IgD-negative memory B cell (primary cell): ENCODE measurements around the gene ZWILCH. TPM values are rescaled to one million over a fixed set of nuclear protein-coding genes. Genes with fewer than 3 reads are reported as not detected.
A peak's percentile ranks its signal among the peaks of the same experiment; 100 is the strongest.
"Not testable (repeated sequence)": the region's sequence is repeated elsewhere in the genome, so short reads cannot be mapped to it uniquely, and the experiment has no call there.

Source experiments
- H3K27ac Mint-ChIP-seq, 3 donors: one replicate each; pipeline ENCODE4 v1.8.0; 2020 to 2022; ENCODE audit warnings: mild to moderate bottlenecking in 3 of 3, mixed read lengths in 3 of 3, moderate library complexity in 1 of 3
- H3K27me3 Mint-ChIP-seq: one replicate; pipeline ENCODE4 v1.8.0; 2021; ENCODE audit warnings: mixed read lengths
- H3K36me3 Mint-ChIP-seq: one replicate; pipeline ENCODE4 v1.8.0; 2020; ENCODE audit warnings: mild to moderate bottlenecking, mixed read lengths
- H3K4me1 Mint-ChIP-seq, 3 donors: one replicate each; pipeline ENCODE4 v1.8.0; 2020 to 2022; ENCODE audit warnings: mixed read lengths in 3 of 3, mild to moderate bottlenecking in 1 of 3
- H3K4me3 Mint-ChIP-seq, 4 donors: one replicate each; pipeline ENCODE4 v1.8.0; 2020 to 2022; ENCODE audit warnings: mild to moderate bottlenecking in 4 of 4, mixed read lengths in 4 of 4, moderate library complexity in 3 of 4
- H3K9me3 Mint-ChIP-seq, 3 donors: one replicate each; pipeline ENCODE4 v1.8.0; 2020 to 2021; ENCODE audit warnings: mixed read lengths in 3 of 3, mild to moderate bottlenecking in 1 of 3
- polyA plus RNA-seq: library from polyadenylated mRNA; unstranded; fragments of 300-500 nt; fragmentation: Illumina TruSeq; gene quantifications from one replicate; pipeline ENCODE4 v1.2.3, GENCODE V29; 2021

ZWILCH gene
- polyA plus RNA-seq, 1 donor from 2014 or later: 8.0 TPM

DNA sequence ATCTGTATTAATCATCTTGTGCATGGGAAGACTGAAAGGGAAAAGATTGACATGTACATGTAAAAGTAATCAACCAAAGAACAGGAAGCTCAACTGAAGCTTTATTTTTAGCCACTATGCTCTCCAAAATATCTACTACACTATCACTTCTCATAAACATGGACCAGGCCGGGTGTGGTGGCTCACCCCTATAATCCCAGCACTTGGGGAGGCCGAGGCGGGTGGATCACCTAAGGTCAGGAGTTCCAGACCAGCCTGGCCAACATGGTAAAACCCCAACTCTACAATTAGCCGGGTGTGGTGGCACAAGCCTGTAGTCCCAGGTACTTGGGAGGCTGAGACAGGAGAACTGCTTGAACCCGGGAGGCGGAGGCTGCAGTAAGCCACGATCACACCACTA, 4.8 kb upstream of the ZWILCH start:
- Mint-ChIP-seq H3K4me1 (peaks cover 32 to 46% (median 42%) of the 10 kb centered on the region in 3 donors), H3K27ac (peak overlapping the region; percentile 47 to 97 (median 72)), H3K4me3 (peak overlapping the region in 2 of 4 donors; percentile 31 to 98)
- H3K9me3 Mint-ChIP-seq, H3K36me3 Mint-ChIP-seq, H3K27me3 Mint-ChIP-seq: not testable (repeated sequence)

DNA sequence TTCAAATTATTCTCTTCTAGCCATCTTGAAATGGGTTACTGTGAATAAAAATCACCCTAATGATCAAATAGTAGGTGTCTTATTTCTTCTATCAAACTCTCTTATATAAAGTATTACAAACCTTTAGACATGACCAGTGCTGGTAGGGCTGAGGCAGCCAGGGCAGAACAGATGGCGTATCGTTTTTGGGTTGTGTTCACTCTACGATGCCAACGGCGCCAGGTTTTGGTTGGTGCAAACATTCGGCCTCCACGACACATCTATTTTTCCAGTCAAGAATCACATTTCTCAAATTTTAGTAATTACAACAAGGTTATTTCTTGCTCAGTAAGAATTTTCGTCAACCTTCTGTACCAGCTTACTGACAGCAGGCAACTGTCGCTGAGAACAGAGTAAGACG, 2.6 kb upstream of the ZWILCH start:
- H3K27me3 Mint-ChIP-seq: no peaks in the 10 kb centered on the region
- no peaks in the 10 kb centered on the region for H3K9me3 Mint-ChIP-seq
- peak overlapping the region; percentile 98 to 100 (median 100) for H3K4me3 Mint-ChIP-seq
- peaks cover 38 to 50% (median 48%) of the 10 kb centered on the region in 3 donors for H3K4me1 Mint-ChIP-seq
- peaks cover 1% of the 10 kb centered on the region for H3K36me3 Mint-ChIP-seq
- H3K27ac Mint-ChIP-seq: peak overlapping the region; percentile 95 to 100 (median 99)

DNA sequence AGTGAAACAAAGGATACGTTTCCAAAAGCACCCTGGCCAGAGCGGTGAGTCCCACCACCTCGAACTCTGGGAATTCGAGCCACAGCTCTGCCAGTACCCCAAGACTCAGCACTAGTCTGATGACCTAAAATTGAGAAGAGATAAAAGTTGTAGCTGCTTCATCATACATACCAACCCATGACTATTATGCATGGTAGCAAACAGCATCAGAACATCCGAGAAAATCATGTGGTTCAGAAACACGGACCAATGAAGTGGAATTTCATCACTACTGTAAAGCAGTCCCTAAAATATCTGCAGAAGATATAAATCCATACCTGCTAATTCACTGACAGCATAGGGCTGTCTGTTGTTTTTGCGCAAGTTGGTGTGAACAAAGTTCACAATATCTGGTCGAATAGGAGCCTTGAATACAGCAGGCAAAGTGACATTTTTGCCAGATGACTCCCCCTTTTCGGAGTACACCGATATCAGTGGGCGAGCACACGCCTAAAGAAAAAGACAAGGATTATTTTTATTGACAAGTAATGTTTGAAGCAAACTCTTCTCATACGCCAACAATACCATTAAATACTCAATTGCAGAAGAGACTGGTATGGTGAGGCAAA, 2.0 kb upstream of the ZWILCH start:
- not testable (repeated sequence) for H3K9me3 Mint-ChIP-seq, H3K36me3 Mint-ChIP-seq, H3K27me3 Mint-ChIP-seq
- peak overlapping the region; percentile 98 to 100 (median 100) for H3K4me3 Mint-ChIP-seq
- peaks cover 32 to 43% (median 43%) of the 10 kb centered on the region in 3 donors for H3K4me1 Mint-ChIP-seq
- H3K27ac Mint-ChIP-seq: peak overlapping the region; percentile 95 to 100 (median 99)

DNA sequence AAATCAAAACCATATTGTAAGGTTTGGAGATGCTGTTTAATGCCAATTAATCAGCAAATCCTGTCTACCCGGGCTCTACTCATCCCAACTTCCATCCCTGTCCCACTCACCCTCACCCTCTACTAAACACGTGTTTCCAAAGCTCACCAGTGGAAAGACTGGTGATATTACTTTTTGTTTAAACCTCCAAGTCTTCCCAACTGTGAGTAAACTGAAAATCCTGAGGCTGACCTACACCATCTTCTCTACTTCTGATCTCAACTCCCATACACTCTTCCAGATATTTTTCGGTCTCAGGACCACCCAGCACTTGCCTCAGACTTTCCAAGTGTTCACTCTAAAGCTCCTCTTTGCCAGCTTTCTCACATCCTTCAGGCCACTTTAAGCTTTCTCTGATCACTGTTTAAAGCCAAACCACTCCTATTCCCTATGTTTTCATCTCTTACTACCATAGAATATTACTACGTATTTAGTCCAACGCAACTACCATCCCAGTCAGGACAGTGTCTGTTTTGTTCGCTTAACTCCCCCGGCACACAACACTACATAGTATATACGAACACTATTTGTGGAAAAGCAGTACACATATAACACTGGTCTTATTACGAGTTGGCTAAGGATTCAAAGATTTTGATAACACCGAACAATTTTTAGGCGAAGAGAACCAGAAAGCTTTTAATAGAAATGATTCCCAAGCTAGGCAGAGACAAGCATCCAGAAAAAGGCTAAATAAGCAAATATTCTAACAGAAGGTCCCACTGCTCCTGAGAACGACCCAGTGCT, 1.2 kb upstream of the ZWILCH start:
- H3K4me1 Mint-ChIP-seq: peaks cover 32 to 41% (median 38%) of the 10 kb centered on the region in 3 donors
- H3K9me3 Mint-ChIP-seq: no peaks in the 10 kb centered on the region
- H3K27ac Mint-ChIP-seq: peak overlapping the region; percentile 95 to 100 (median 99)
- no peaks in the 10 kb centered on the region for H3K27me3 Mint-ChIP-seq
- peaks cover 1% of the 10 kb centered on the region for H3K36me3 Mint-ChIP-seq
- peak overlapping the region; percentile 98 to 100 (median 100) for H3K4me3 Mint-ChIP-seq

DNA sequence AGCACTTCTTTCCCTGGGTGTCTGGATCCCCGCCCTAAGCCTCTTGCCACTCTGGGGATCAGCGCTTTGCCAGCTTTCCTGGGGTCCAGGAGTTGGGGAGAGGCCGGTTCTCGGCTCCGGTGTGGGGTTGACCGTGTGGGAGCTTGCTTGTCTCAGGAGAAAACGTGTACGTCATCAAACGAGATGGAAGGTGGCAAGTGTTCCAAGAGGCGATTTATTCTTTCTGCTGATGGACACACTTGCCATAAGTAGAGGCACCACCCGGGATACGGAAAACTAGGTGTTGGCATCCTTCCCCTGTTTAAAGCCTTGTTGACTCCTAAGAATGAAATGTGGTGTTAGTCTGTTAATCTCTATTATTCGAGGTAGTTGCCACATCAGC, 295 bp downstream of the ZWILCH start:
- H3K4me1 Mint-ChIP-seq: peaks cover 32 to 35% (median 34%) of the 10 kb centered on the region in 3 donors
- H3K27ac Mint-ChIP-seq: peak overlapping the region; percentile 95 to 100 (median 99)
- peaks cover 3% of the 10 kb centered on the region for H3K36me3 Mint-ChIP-seq
- H3K27me3 Mint-ChIP-seq: no peaks in the 10 kb centered on the region
- no peaks in the 10 kb centered on the region for H3K9me3 Mint-ChIP-seq
- peak overlapping the region; percentile 98 to 100 (median 100) for H3K4me3 Mint-ChIP-seq

DNA sequence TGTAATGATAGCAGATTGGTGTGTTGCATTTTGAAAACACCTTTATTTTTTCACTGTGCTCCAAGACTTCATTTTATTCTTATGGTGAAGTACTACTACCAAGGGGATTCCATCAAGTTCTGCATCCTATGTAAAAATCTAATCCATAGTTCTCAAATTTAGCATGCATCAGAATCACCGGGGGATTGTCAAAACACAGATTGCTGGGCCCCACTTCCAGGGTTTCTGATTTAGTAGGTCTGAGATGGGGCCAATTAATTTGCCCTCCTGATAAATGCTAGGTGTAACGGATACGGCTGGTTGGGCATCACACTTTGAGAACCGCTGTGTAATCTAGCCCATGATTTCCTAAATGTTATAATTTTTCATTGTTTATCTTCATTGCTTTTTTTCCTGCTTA, 692 bp downstream of the ZWILCH start:
- Mint-ChIP-seq H3K27ac (peak overlapping the region; percentile 95 to 100 (median 99)), H3K27me3 (no peaks in the 10 kb centered on the region), H3K4me3 (peak overlapping the region; percentile 98 to 100 (median 100)), H3K9me3 (no peaks in the 10 kb centered on the region), H3K4me1 (peaks cover 31 to 35% (median 32%) of the 10 kb centered on the region in 3 donors), H3K36me3 (peaks cover 3% of the 10 kb centered on the region)

DNA sequence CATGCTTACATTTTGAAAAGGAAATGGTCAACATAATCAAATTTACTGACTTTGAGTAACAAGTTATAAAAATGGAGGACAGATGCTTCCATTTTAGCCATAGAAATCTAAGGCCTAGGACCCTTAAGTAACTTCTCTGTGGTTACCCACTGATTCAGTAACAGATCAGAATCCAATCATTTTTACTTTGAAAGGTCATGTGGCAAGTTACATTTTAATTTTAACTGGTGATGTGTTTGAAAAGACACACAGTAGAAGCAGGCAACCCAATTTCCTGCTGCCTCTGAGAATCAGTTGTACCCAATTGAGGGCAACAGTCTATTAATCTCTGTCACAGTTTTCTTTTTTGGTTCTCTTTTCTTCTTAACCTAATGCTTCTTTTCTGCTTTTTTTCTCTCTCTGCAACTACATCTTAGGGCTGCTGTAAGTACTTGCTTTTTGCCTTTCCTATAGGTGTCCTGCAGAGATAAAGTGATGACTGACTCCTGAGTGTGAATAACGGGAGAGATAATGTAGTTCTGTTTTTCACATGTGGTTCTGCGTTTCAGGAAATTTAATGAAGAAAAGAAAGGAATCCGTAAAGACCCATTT, 3.3 kb downstream of the ZWILCH start:
- H3K27me3 Mint-ChIP-seq: no peaks in the 10 kb centered on the region
- peaks cover 3% of the 10 kb centered on the region for H3K36me3 Mint-ChIP-seq
- H3K4me1 Mint-ChIP-seq: peaks cover 16 to 24% (median 21%) of the 10 kb centered on the region in 3 donors
- peak overlapping the region in 1 of 3 donors; percentile 17 for H3K27ac Mint-ChIP-seq
- H3K9me3 Mint-ChIP-seq: no peaks in the 10 kb centered on the region
- H3K4me3 Mint-ChIP-seq: no peak overlapping the region

DNA sequence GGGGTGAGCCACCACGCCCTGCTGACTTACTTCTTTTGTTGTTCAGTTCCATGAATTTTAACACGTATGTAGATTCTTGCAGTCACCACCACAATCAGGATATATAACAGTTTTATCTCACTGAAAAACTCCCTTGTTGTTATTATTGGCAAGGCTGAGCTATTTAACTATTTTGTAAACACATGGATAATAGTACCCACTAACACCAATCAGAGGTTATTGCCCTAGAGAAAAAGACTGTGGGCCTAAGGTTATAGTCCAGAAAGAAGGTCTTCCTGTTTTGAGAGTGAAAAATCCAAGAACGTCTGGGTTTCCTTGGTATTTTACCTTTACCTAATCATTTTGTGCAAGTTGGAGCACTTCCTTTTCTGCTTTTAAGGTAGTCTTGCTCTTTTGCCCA, 9.5 kb downstream of the ZWILCH start:
- H3K27ac Mint-ChIP-seq: no peak overlapping the region
- peaks cover 16% of the 10 kb centered on the region for H3K36me3 Mint-ChIP-seq
- no peak overlapping the region for H3K4me3 Mint-ChIP-seq
- no peaks in the 10 kb centered on the region for H3K9me3 Mint-ChIP-seq
- no peaks in the 10 kb centered on the region for H3K4me1 Mint-ChIP-seq
- no peaks in the 10 kb centered on the region for H3K27me3 Mint-ChIP-seq

DNA sequence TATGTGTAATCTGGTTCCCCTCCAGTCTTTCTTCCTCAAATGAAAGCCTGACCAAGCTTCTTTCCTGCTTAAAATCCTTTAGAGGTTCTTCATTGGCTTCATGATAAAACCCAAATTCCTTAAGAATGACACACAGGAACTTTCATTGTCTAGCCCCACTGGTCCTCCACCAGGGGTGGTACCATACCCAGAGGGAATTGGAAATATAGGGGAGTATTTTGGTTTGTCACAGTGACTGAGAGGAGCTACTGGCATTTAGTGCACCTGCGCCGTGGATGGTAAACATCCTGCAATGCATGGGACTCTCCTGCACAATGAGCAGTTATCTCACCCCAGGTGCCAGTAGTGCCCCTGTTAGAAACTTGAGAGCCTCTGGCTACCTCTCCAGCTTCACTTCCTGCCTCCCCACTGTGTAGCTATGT, 10.8 kb downstream of the ZWILCH start:
- H3K9me3 Mint-ChIP-seq: no peaks in the 10 kb centered on the region
- peak overlapping the region in 1 of 4 donors; percentile 39 for H3K4me3 Mint-ChIP-seq
- H3K36me3 Mint-ChIP-seq: peaks cover 16% of the 10 kb centered on the region
- H3K27me3 Mint-ChIP-seq: no peaks in the 10 kb centered on the region
- no peaks in the 10 kb centered on the region for H3K4me1 Mint-ChIP-seq
- peak overlapping the region in 1 of 3 donors; percentile 17 for H3K27ac Mint-ChIP-seq

DNA sequence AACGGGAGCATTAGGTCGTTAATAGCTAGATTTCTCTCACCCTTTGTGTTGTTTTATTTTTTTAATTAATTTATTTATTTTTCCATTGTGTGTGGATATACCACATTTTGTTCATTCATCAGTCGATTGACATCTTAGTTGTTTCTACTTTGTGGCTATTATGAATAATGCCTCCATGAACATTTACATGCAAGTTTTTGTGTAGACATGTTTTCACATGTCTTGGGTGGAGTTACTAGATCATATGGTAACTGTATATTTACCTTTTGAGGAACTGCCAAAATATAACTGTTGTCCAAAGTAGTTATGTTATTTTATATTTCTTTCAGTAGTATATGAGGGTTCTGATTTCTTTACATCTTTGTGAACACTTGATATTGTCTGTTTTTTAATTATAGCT, 18.8 kb downstream of the ZWILCH start:
- Mint-ChIP-seq H3K4me3 (no peak overlapping the region), H3K36me3 (peaks cover 8% of the 10 kb centered on the region), H3K9me3 (no peaks in the 10 kb centered on the region), H3K4me1 (peaks cover 0 to 2% (median 0%) of the 10 kb centered on the region in 3 donors), H3K27me3 (no peaks in the 10 kb centered on the region), H3K27ac (peak overlapping the region in 1 of 3 donors; percentile 62)

DNA sequence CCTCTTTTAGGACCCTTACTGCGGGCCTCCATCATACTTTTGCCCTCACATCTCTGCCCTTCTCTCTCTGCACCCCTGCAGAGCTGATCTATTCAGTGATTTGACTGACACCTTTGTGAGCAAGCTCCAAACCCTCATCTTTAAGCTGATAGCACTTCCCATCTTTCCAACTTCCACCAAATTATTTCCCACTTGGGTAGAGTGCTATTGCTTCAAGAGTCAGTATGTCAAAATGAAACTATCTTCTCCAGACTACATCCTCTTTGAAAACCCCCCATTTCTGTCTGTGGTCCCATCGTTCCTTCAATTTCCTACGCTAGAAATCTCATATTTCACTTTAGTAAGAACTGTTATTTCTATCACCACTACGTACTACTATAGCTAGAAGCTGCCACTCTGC, 19.7 kb downstream of the ZWILCH start:
- Mint-ChIP-seq H3K36me3 (peaks cover 7% of the 10 kb centered on the region), H3K27ac (peak overlapping the region in 1 of 3 donors; percentile 62), H3K4me3 (no peak overlapping the region), H3K4me1 (peaks cover 0 to 2% (median 0%) of the 10 kb centered on the region in 3 donors), H3K27me3 (no peaks in the 10 kb centered on the region), H3K9me3 (no peaks in the 10 kb centered on the region)

DNA sequence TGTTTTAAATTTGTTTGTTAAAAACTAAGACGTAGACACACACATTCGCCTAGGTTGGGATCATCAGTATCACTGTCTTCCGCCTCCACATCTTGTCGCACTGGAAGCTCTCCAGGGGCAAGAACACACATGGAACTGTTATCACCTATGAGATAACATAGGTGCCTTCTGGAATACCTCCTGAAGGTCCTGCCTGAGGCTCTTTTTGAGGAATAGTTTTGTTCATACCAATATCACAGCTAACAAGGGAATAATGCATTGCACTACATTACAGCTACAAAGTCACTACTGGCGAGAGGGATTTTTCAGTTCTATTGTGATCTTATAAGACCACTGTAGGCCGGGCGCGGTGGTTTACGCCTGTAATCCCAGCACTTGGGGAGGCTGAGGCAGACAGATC, 29.9 kb downstream of the ZWILCH start:
- Mint-ChIP-seq H3K27me3 (no peaks in the 10 kb centered on the region), H3K9me3 (no peaks in the 10 kb centered on the region), H3K36me3 (peaks cover 10% of the 10 kb centered on the region), H3K4me3 (no peak overlapping the region), H3K4me1 (no peaks in the 10 kb centered on the region), H3K27ac (no peak overlapping the region)

DNA sequence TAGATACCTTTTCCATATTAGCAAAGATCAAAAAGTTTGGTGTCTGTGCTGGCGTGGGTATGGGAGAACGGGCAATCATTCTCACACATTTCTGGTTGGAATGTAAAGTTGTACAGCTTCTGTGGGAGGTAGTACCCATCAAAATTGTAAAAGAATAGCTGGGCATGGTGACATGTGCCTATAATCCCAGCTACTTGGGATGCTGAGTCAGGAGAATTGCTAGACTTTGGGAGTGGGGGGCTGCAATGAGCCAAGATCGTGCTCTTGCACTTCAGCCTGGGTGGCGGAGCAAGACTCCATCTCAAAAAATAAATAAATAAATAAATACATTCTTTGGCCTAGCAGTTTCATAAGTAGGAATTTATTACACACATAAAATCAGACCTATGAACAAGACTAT, 37.8 kb downstream of the ZWILCH start:
- H3K4me3 Mint-ChIP-seq: no peak overlapping the region
- H3K27me3 Mint-ChIP-seq: no peaks in the 10 kb centered on the region
- no peaks in the 10 kb centered on the region for H3K9me3 Mint-ChIP-seq
- H3K27ac Mint-ChIP-seq: no peak overlapping the region
- no peaks in the 10 kb centered on the region for H3K4me1 Mint-ChIP-seq
- H3K36me3 Mint-ChIP-seq: peaks cover 7% of the 10 kb centered on the region

DNA sequence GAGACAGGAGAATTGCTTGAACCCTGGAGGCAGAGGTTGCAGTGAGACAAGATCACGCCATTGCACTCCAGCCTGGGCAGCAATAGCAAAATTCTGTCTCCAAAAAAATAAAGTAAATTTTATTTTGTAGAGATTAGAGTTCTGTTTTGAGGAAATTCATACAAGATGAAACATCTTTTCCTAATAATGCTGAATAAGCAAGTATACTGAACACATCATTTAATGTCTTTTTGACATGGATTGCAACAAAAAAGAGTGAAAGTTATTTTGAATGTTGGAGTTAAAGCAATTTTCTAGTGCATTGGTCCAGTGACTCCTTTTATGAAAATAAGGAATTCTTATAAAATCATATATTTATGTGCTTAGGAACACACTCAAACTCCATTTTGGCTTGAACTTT, 40.1 kb downstream of the ZWILCH start:
- Mint-ChIP-seq H3K36me3 (peaks cover 11% of the 10 kb centered on the region), H3K9me3 (no peaks in the 10 kb centered on the region), H3K4me1 (no peaks in the 10 kb centered on the region), H3K27me3 (no peaks in the 10 kb centered on the region), H3K4me3 (no peak overlapping the region), H3K27ac (no peak overlapping the region)

DNA sequence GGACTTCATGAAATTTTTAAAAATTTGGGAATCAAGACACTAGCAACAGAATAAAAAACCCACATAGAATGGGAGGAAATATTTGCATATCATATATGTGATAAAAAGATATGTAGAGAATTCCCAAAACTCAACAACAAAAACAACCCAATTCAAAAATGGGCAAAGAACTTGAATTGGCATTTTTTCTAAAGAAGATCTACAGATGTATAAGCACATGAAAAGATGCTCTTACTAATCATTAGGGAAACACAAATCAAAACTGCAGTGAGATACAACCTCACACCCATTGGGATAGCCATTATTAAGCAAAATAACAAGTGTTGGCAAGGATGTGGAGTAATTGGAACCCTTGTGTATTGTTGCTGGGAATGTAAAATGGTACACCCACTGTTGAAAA, 50.6 kb downstream of the ZWILCH start:
- Mint-ChIP-seq H3K4me3 (no peak overlapping the region), H3K36me3 (peaks cover 6% of the 10 kb centered on the region), H3K27me3 (no peaks in the 10 kb centered on the region), H3K9me3 (peaks cover 0 to 6% (median 4%) of the 10 kb centered on the region in 3 donors), H3K27ac (no peak overlapping the region), H3K4me1 (no peaks in the 10 kb centered on the region)
